Prostate gland (tissue), 2 donors: ENCODE measurements around the gene TMEM242. TPM values are rescaled to one million over a fixed set of nuclear protein-coding genes. Genes with fewer than 3 reads are reported as not detected.

ENCODE experiments used
- DNase-seq: peaks from one replicate; pipeline ENCODE4 v3.0.0-alpha.2; 2019; ENCODE audit warnings: low spot score
- H3K27ac ChIP-seq, 2 donors: fragments of 200-600 bp; sonication (generic); 2 replicates each; pipeline ENCODE4 v1.5.1; 2017 to 2019
- H3K27me3 ChIP-seq: fragments of 200-600 bp; sonication (generic); replicated peaks from 2 replicates; pipeline ENCODE4 v1.5.1; 2019; ENCODE audit not compliant: insufficient read depth
- H3K36me3 ChIP-seq, 2 donors: fragments of 200-600 bp; sonication (generic); 1 replicate in 1 of 2; 2 replicates in 1 of 2; pipeline versions ENCODE4 v1.5.1 to v1.8.1; 2017 to 2019
- H3K4me1 ChIP-seq: fragments of 200-600 bp; sonication (generic); replicated peaks from 2 replicates; pipeline ENCODE4 v1.5.1; 2019
- H3K4me3 ChIP-seq, 2 donors: fragments of 200-600 bp; sonication (generic); 2 replicates each; pipeline ENCODE4 v1.5.1; 2017 to 2019
- H3K9me3 ChIP-seq: fragments of 200-600 bp; sonication (generic); 2 replicates; pipeline ENCODE4 v1.5.1; 2017
- CTCF ChIP-seq, 4 experiments: fragments of 200-600 bp in 2 of 4; fragments of 450-650 bp in 2 of 4; sonication (generic) in 2 of 4; IDR thresholded peaks; 1 replicate in 3 of 4; 2 replicates in 1 of 4; pipeline ENCODE4 v1.5.1; 2016 to 2019; ENCODE audit warnings: antibody characterized with exemption in 4 of 4, mild to moderate bottlenecking in 2 of 4, moderate library complexity in 2 of 4
- POLR2A ChIP-seq: fragments of 450-650 bp; IDR thresholded peaks from one replicate; pipeline ENCODE4 v1.6.1; 2016; ENCODE audit warnings: antibody characterized with exemption, mild to moderate bottlenecking
- POLR2AphosphoS5 ChIP-seq: sonication (generic); formaldehyde crosslinking; IDR thresholded peaks from one replicate; pipeline ENCODE4 v1.6.1; 2017; ENCODE audit warnings: antibody characterized with exemption
- WGBS: methylation state at CpG from one replicate; pipeline ENCODE4 v1.1.5; 2018; 5-methylcytosine and 5-hydroxymethylcytosine counted together
- intact Hi-C: fragments of 100-400 bp; cut with DNase I; formaldehyde crosslinking; loops from one replicate; pipeline ENCODE4 v1.14.2; 2022
- total RNA-seq, 2 donors: library from RNA; depleted of rRNA; stranded (reverse); fragments of >200 nt; gene quantifications; one replicate each; pipeline ENCODE4 v1.1.0, GENCODE V29; 2016

The TMEM242 gene
- total RNA-seq, result 1 to 10 TPM; 6.4 to 8.5 TPM

- peak within 1 kb of the TSS; percentile 73 to 78 for H3K4me3 ChIP-seq
- no peaks in the 10 kb centered on the region for H3K36me3 ChIP-seq
- H3K4me1 ChIP-seq, result no peaks in the 10 kb centered on the region
- no peaks in the 10 kb centered on the region for H3K27me3 ChIP-seq
- TF ChIP-seq CTCF (IDR thresholded peaks at IDR 0.05) (peak in 3 of 4 experiments; percentile 16 to 51 (median 41)), POLR2A (peak; percentile 76), POLR2AphosphoS5 (peak; percentile 89)
- WGBS, result under 1% methylated on average over 40 of the region's 42 CpGs
- intact Hi-C loops, result loop anchor here (5.0 to 10.0 kb wide), 3 partner anchors 59 to 751 kb away; partner anchors contain the start of gene ZDHHC14
- H3K27ac ChIP-seq, result peak within 1 kb of the TSS; percentile 83 to 92
- H3K9me3 ChIP-seq, result no peaks in the 10 kb centered on the region
- peak; percentile 84 for DNase-seq
Observed at GRCh38 chr6:157323255-157323965, at the start of gene TMEM242. TMEM242 (minus strand) TSS chr6:157323519; CDS start chr6:157323499, 20 bp downstream.

- H3K27ac ChIP-seq, result no peak overlapping the region
- H3K36me3 ChIP-seq, result no peaks in the 10 kb centered on the region
- DNase-seq, result no peak
- intact Hi-C loops, result no loop called here
- H3K4me3 ChIP-seq, result no peak overlapping the region
- H3K4me1 ChIP-seq, result no peaks in the 10 kb centered on the region
- no peaks in the 10 kb centered on the region for H3K27me3 ChIP-seq
- 89% methylated on average over 10 of the region's 10 CpGs for WGBS
- TF ChIP-seq CTCF (IDR thresholded peaks at IDR 0.05), result no peak
- TF ChIP-seq POLR2A, result no peak
- TF ChIP-seq POLR2AphosphoS5, result no peak
- no peaks in the 10 kb centered on the region for H3K9me3 ChIP-seq
Observed at GRCh38 chr6:157372501-157373280, 49.4 kb upstream of the TMEM242 start.

GRCh38 chr6:157370755-157371154 is 47.4 kb upstream of the TMEM242 start:
- no peaks in the 10 kb centered on the region for H3K9me3 ChIP-seq
- H3K27ac ChIP-seq, result no peak overlapping the region
- no peak for TF ChIP-seq CTCF (IDR thresholded peaks at IDR 0.05)
- TF ChIP-seq POLR2AphosphoS5, result no peak
- no peak for TF ChIP-seq POLR2A
- DNase-seq, result no peak
- no peaks in the 10 kb centered on the region for H3K36me3 ChIP-seq
- no peak overlapping the region for H3K4me3 ChIP-seq
- H3K4me1 ChIP-seq, result no peaks in the 10 kb centered on the region
- 100% methylated on average over 1 of the region's 1 CpG for WGBS
- intact Hi-C loops, result no loop called here
- no peaks in the 10 kb centered on the region for H3K27me3 ChIP-seq

GRCh38 chr6:157368359-157369049 is 45.2 kb upstream of the TMEM242 start:
- 92% methylated on average over 7 of the region's 7 CpGs for WGBS
- DNase-seq, result no peak
- no peaks in the 10 kb centered on the region for H3K27me3 ChIP-seq
- TF ChIP-seq POLR2A (no peak), CTCF (IDR thresholded peaks at IDR 0.05) (no peak), POLR2AphosphoS5 (no peak)
- no peaks in the 10 kb centered on the region for H3K36me3 ChIP-seq
- H3K4me1 ChIP-seq, result no peaks in the 10 kb centered on the region
- no peak overlapping the region for H3K4me3 ChIP-seq
- no peaks in the 10 kb centered on the region for H3K9me3 ChIP-seq
- intact Hi-C loops, result no loop called here
- no peak overlapping the region for H3K27ac ChIP-seq
